WTC11 (cell line): ENCODE measurements around the gene ALOXE3. TPM values are rescaled to one million over a fixed set of nuclear protein-coding genes. Genes with fewer than 3 reads are reported as not detected.
A peak's percentile ranks its signal among the peaks of the same experiment; 100 is the strongest.

ENCODE experiments used
- ATAC-seq: fragments of 200-7000 bp; cut with Tn5 transposase; 2 replicates; pipeline ENCODE4 v1.10.0; 2021; ENCODE audit warnings: mild to moderate bottlenecking, moderate library complexity
- CTCF ChIA-PET: fragments of 300-600 bp; sonication (Branson Sonifier 250); formaldehyde crosslinking; loops from one replicate; lab custom pipeline; 2021; ENCODE audit warnings: antibody characterized with exemption; lab: Charles Lee
- POLR2A ChIA-PET: fragments of 350-600 bp; sonication (Branson Sonifier 250); formaldehyde crosslinking; loops from one replicate; lab custom pipeline; 2021; ENCODE audit warnings: antibody characterized with exemption; lab: Charles Lee
- DNase-seq: peaks from one replicate; pipeline ENCODE4 v3.0.0; 2021; ENCODE audit warnings: low spot score
- H3K27ac Mint-ChIP-seq: 2 replicates; pipeline ENCODE4 v1.8.0; 2021; ENCODE audit warnings: mixed read lengths
- H3K27me3 Mint-ChIP-seq: 2 replicates; pipeline ENCODE4 v1.8.0; 2021; ENCODE audit warnings: low read depth, mild to moderate bottlenecking, moderate library complexity, mixed read lengths
- H3K36me3 Mint-ChIP-seq: 2 replicates; pipeline ENCODE4 v1.8.0; 2021; ENCODE audit warnings: mixed read lengths
- H3K4me1 Mint-ChIP-seq: 2 replicates; pipeline ENCODE4 v1.8.0; 2022; ENCODE audit warnings: mixed read lengths
- H3K4me3 Mint-ChIP-seq: 2 replicates; pipeline ENCODE4 v1.8.0; 2021; ENCODE audit warnings: mild to moderate bottlenecking, moderate library complexity, mixed read lengths
- H3K9me3 Mint-ChIP-seq: 2 replicates; pipeline ENCODE4 v1.8.0; 2021; ENCODE audit warnings: mixed read lengths
- ATF1 ChIP-seq: sonication (generic); formaldehyde crosslinking; IDR thresholded peaks from 2 replicates; pipeline ENCODE4 v1.8.1; 2023; ENCODE audit warnings: mild to moderate bottlenecking, moderate library complexity, missing genetic modification reagents
- CBFB ChIP-seq: sonication (generic); formaldehyde crosslinking; IDR thresholded peaks from 2 replicates; pipeline ENCODE4 v1.8.1; 2022; ENCODE audit warnings: mild to moderate bottlenecking, low read depth, missing genetic modification reagents
- FOXJ3 ChIP-seq: sonication (generic); formaldehyde crosslinking; IDR thresholded peaks from 2 replicates; pipeline ENCODE4 v1.9.0; 2021; ENCODE audit warnings: missing genetic modification reagents, mild to moderate bottlenecking, borderline replicate concordance
- FOXP1 ChIP-seq: sonication (generic); formaldehyde crosslinking; IDR thresholded peaks from 2 replicates; pipeline ENCODE4 v1.8.0; 2022; ENCODE audit warnings: missing genetic modification reagents, mild to moderate bottlenecking, moderate library complexity, borderline replicate concordance
- GTF2I ChIP-seq: fragments of 250-450 bp; sonication (Bioruptor Pico); conservative IDR thresholded peaks from 2 replicates; pipeline ENCODE4 v1.4.0; 2021; ENCODE audit warnings: mild to moderate bottlenecking
- HMGXB4 ChIP-seq: sonication (generic); formaldehyde crosslinking; IDR thresholded peaks from 2 replicates; pipeline ENCODE4 v1.8.1; 2023; ENCODE audit warnings: mild to moderate bottlenecking, moderate library complexity, missing genetic modification reagents
- NFATC4 ChIP-seq: fragments of 250-450 bp; sonication (Bioruptor Pico); IDR thresholded peaks from 2 replicates; pipeline ENCODE4 v1.9.0; 2021; ENCODE audit warnings: mild to moderate bottlenecking
- NR1H2 ChIP-seq: sonication (generic); formaldehyde crosslinking; IDR thresholded peaks from 2 replicates; pipeline ENCODE4 v1.9.0; 2021; ENCODE audit warnings: mild to moderate bottlenecking, moderate library complexity, missing genetic modification reagents
- RELA ChIP-seq: sonication (generic); formaldehyde crosslinking; IDR thresholded peaks from 2 replicates; pipeline ENCODE4 v1.8.1; 2022; ENCODE audit warnings: missing genetic modification reagents, mild to moderate bottlenecking, borderline replicate concordance
- SMAD3 ChIP-seq: sonication (generic); formaldehyde crosslinking; IDR thresholded peaks from 2 replicates; pipeline ENCODE4 v1.8.0; 2022; ENCODE audit warnings: missing genetic modification reagents, mild to moderate bottlenecking, borderline replicate concordance
- SMAD4 ChIP-seq: sonication (generic); formaldehyde crosslinking; IDR thresholded peaks from 2 replicates; pipeline ENCODE4 v1.8.0; 2022; ENCODE audit warnings: mild to moderate bottlenecking, missing genetic modification reagents
- SP1 ChIP-seq: sonication (generic); formaldehyde crosslinking; conservative IDR thresholded peaks from 2 replicates; pipeline ENCODE4 v1.8.1; 2022; ENCODE audit warnings: missing genetic modification reagents
- TEAD1 ChIP-seq: sonication (generic); formaldehyde crosslinking; IDR thresholded peaks from 2 replicates; pipeline ENCODE4 v1.8.0; 2022; ENCODE audit warnings: mild to moderate bottlenecking, missing genetic modification reagents
- ZNF121 ChIP-seq: sonication (generic); formaldehyde crosslinking; IDR thresholded peaks from 2 replicates; pipeline ENCODE4 v1.8.0; 2023; ENCODE audit warnings: missing genetic modification reagents
- ZNF232 ChIP-seq: sonication (generic); formaldehyde crosslinking; IDR thresholded peaks from 2 replicates; pipeline ENCODE4 v1.8.0; 2022; ENCODE audit warnings: mild to moderate bottlenecking, missing genetic modification reagents
- ZNF512 ChIP-seq: sonication (generic); formaldehyde crosslinking; IDR thresholded peaks from 2 replicates; pipeline ENCODE4 v1.8.1; 2022; ENCODE audit warnings: missing genetic modification reagents, borderline replicate concordance
- total RNA-seq: library from RNA; stranded (reverse); gene quantifications from 3 replicates; pipeline ENCODE4 v1.2.3, GENCODE V29; 2021
- TF ChIP-seq, protein P1 (sequence below): fragments of 250-450 bp; sonication (Bioruptor Pico); conservative IDR thresholded peaks from 2 replicates; pipeline ENCODE4 v1.9.0; 2021; ENCODE audit warnings: mild to moderate bottlenecking
- TF ChIP-seq, protein P2 (sequence below): fragments of 250-450 bp; sonication (Bioruptor Pico); IDR thresholded peaks from 2 replicates; pipeline ENCODE4 v2.1.2; 2022; ENCODE audit warnings: mild to moderate bottlenecking, moderate library complexity

ALOXE3 gene
- total RNA-seq, 1 experiment from 2014 or later, result 0.81 TPM

GRCh38 chr17:8163978-8164814, 45.9 kb upstream of the ALOXE3 start:
- no peaks in the 10 kb centered on the region for H3K9me3 Mint-ChIP-seq
- H3K4me3 Mint-ChIP-seq, result peak overlapping the region; percentile 89
- H3K27me3 Mint-ChIP-seq, result no peaks in the 10 kb centered on the region
- H3K4me1 Mint-ChIP-seq, result peaks cover 44% of the 10 kb centered on the region
- peak overlapping the region; percentile 100 for H3K27ac Mint-ChIP-seq
- TF ChIP-seq FOXP1 (CRISPR knock-in tag) (no peak), RELA (CRISPR knock-in tag) (no peak), ZNF121 (CRISPR knock-in tag) (no peak), SMAD3 (no peak), SMAD4 (CRISPR knock-in tag) (no peak), SP1 (CRISPR knock-in tag) (no peak), CBFB (CRISPR knock-in tag) (no peak), NR1H2 (no peak), FOXJ3 (CRISPR knock-in tag) (no peak), HMGXB4 (CRISPR knock-in tag) (no peak), ZNF512 (CRISPR knock-in tag) (no peak), TEAD1 (no peak), ATF1 (no peak), NFATC4 (no peak), ZNF232 (CRISPR knock-in tag) (no peak), GTF2I (CRISPR knock-in tag) (no peak)
- TF ChIP-seq, protein P1, sequence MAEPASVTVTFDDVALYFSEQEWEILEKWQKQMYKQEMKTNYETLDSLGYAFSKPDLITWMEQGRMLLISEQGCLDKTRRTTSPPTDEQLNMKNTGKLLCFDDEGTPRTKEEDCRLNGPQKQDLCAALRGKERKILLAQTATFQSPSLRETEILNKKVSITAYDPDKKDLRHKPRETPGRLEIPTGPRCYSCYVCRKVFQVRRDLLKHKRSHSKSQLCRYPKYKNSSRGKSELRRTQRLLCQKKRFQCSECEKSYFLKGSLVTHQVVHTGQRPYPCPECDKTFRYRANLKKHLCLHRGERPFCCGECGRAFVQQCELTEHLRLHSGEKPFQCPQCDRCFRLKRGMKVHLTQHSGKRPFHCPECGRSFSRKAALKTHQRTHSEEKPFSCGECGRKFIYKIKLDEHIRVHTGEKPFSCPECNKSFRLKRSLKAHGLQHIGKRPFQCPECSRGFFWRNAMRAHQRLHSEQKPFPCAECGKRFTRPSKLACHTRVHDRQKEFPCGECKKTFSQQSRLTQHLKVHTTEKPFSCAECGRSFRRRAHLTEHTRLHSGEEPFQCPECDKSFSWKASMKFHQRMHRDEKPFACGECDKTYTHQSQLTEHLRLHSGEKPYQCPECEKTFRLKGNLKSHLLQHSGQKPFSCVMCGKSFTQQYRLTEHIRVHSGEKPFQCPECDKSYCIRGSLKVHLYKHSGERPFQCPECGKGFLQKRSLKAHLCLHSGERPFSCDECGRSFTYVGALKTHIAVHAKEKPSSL (CRISPR knock-in tag), result no peak
- TF ChIP-seq, protein P2, sequence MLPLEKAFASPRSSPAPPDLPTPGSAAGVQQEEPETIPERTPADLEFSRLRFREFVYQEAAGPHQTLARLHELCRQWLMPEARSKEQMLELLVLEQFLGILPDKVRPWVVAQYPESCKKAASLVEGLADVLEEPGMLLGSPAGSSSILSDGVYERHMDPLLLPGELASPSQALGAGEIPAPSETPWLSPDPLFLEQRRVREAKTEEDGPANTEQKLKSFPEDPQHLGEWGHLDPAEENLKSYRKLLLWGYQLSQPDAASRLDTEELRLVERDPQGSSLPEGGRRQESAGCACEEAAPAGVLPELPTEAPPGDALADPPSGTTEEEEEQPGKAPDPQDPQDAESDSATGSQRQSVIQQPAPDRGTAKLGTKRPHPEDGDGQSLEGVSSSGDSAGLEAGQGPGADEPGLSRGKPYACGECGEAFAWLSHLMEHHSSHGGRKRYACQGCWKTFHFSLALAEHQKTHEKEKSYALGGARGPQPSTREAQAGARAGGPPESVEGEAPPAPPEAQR (CRISPR knock-in tag), result no peak
- ChIA-PET POLR2A (interaction anchor here (1.0 to 2.1 kb wide), 7 partner anchors 9 to 46 kb away, joined by 3 to 39 read pairs (median 4); partner anchors contain the start of genes AURKB and PER1), CTCF (interaction anchor here (0.6 to 1.5 kb wide), 13 partner anchors 9 to 621 kb away, joined by 3 to 10 read pairs (median 4); partner anchors contain the start of gene TMEM107)
- no peak for DNase-seq
- H3K36me3 Mint-ChIP-seq, result peaks cover 8% of the 10 kb centered on the region
- peak; percentile 6 for ATAC-seq
